Kidney (tissue), 14 donors: Measurements from ENCODE around the gene IQSEC2. TPM values are rescaled to one million over a fixed set of nuclear protein-coding genes. Genes with fewer than 3 reads are reported as not detected.

Experiments used
- DNase-seq, 5 donors: peaks; one replicate each; pipeline ENCODE4 v3.0.0-alpha.2; 2013 to 2020
- FAIRE-seq: peaks from 2 replicates; lab custom pipeline; 2012; peaks lifted over from hg19 to GRCh38; lab: Jason Lieb, UNC
- H3K27ac ChIP-seq, 2 donors: one replicate each; pipeline ENCODE4 v1.7.0; 2013; ENCODE audit warnings: low read depth in 2 of 2, low read length in 2 of 2, inconsistent platforms in 1 of 2
- H3K27me3 ChIP-seq: one replicate; pipeline ENCODE4 v1.7.1; 2013; ENCODE audit warnings: low read length, inconsistent platforms; ENCODE audit not compliant: control insufficient read depth, insufficient read depth
- H3K36me3 ChIP-seq, 3 donors: one replicate each; pipeline versions ENCODE4 v1.7.0 to v1.7.1; 2013; ENCODE audit warnings: low read length in 3 of 3, control low read depth in 1 of 3, inconsistent platforms in 1 of 3; ENCODE audit not compliant: insufficient read depth in 3 of 3, control insufficient read depth in 2 of 3
- H3K4me1 ChIP-seq, 3 donors: one replicate each; pipeline versions ENCODE4 v1.7.0 to v1.7.1; 2013; ENCODE audit warnings: low read length in 3 of 3, inconsistent platforms in 1 of 3, low read depth in 1 of 3; ENCODE audit not compliant: control insufficient read depth in 2 of 3, insufficient read depth in 2 of 3
- H3K4me3 ChIP-seq, 3 donors: one replicate each; pipeline versions ENCODE4 v1.7.0 to v1.8.1; 2013; ENCODE audit warnings: low read length in 3 of 3, control low read depth in 1 of 3, inconsistent platforms in 1 of 3
- H3K9ac ChIP-seq, 3 donors: one replicate each; pipeline versions ENCODE4 v1.7.0 to v1.7.1; 2013; ENCODE audit warnings: low read length in 3 of 3, control low read depth in 1 of 3, inconsistent platforms in 1 of 3
- H3K9me3 ChIP-seq, 3 donors: one replicate each; pipeline versions ENCODE4 v1.7.0 to v1.7.1; 2013; ENCODE audit warnings: low read length in 3 of 3, control low read depth in 1 of 3, inconsistent platforms in 1 of 3; ENCODE audit not compliant: control insufficient read depth in 2 of 3, insufficient read depth in 1 of 3
- CTCF ChIP-seq: IDR thresholded peaks from 3 replicates; pipeline ENCODE4 v1.5.1; 2012; ENCODE audit warnings: mild to moderate bottlenecking, moderate library complexity, borderline replicate concordance; ENCODE audit not compliant: insufficient read depth; ENCODE audit errors: extremely low read depth
- intact Hi-C: fragments of 100-400 bp; cut with DNase I; formaldehyde crosslinking; loops from one replicate; pipeline ENCODE4 v1.11.1; 2022
- polyA plus RNA-seq: library from polyadenylated mRNA; stranded (reverse); fragments of 350-450 nt; fragmentation: Illumina TruSeq; extraction: RNeasy Lipid Tissue Mini Kit (QIAGEN cat#74804); gene quantifications from one replicate; pipeline ENCODE4 v1.2.3, GENCODE V29; 2014; ENCODE audit warnings: low read depth, low replicate concordance; ENCODE audit not compliant: insufficient read depth
- total RNA-seq: library from RNA; stranded (reverse); fragmentation: NEBNext Ultra II Directional; extraction: Animal tissue kit (Norgen Biotek cat#: 25700); gene quantifications from one replicate; pipeline ENCODE4 v1.2.1, GENCODE V29; 2021
- donor health status: control.
- donor health status: control.
- donor health status: control.
- donor health status: control.
- donor health status: control.
- donor health status: DM: yes; HTN: yes; CAD: no.
- donor health status: Normal renal cell carcinoma (clear cell type).

The IQSEC2 gene
- total and polyA plus RNA-seq, 2 donors from 2014 or later = 20.9 to 56.2 TPM

GRCh38 chrX:53321230-53321942 lies 40.0 kb upstream of the IQSEC2 start:
- Histone ChIP-seq H3K27ac (no peak overlapping the region), H3K4me1 (peaks cover 0 to 8% (median 0%) of the 10 kb centered on the region in 3 donors), H3K4me3 (peak overlapping the region in 2 of 3 donors; percentile 42 to 66), H3K36me3 (no peaks in the 10 kb centered on the region), H3K27me3 (peaks cover 47% of the 10 kb centered on the region), H3K9me3 (peaks cover 0 to 2% (median 0%) of the 10 kb centered on the region in 3 donors), H3K9ac (no peak overlapping the region)
- intact Hi-C loops = loop anchor here (10.0 kb wide), 1 partner anchor 123 kb away; no protein-coding TSS in a partner anchor
- no peak for TF ChIP-seq CTCF
- DNase-seq (no peak), FAIRE-seq (no peak)

- Histone ChIP-seq H3K4me1 (peaks cover 0 to 8% (median 0%) of the 10 kb centered on the region in 3 donors), H3K9me3 (peaks cover 0 to 2% (median 0%) of the 10 kb centered on the region in 3 donors), H3K4me3 (peak overlapping the region; percentile 16 to 66 (median 42)), H3K36me3 (no peaks in the 10 kb centered on the region), H3K27me3 (peaks cover 43% of the 10 kb centered on the region), H3K9ac (peak overlapping the region in 1 of 3 donors; percentile 4), H3K27ac (no peak overlapping the region)
- FAIRE-seq = no peak
- intact Hi-C loops = loop anchor here (10.0 kb wide), 1 partner anchor 124 kb away; no protein-coding TSS in a partner anchor
- TF ChIP-seq CTCF = no peak
- peak in 3 of 5 donors; percentile 29 to 48 (median 33) for DNase-seq
These were observed 39.3 kb upstream of the IQSEC2 start for GRCh38 chrX:53320543-53321229.

- no peak overlapping the region for H3K27ac ChIP-seq
- H3K9ac ChIP-seq = no peak overlapping the region
- FAIRE-seq = no peak
- peaks cover 41% of the 10 kb centered on the region for H3K27me3 ChIP-seq
- TF ChIP-seq CTCF = no peak
- DNase-seq = peak in 3 of 5 donors; percentile 33 to 45 (median 36)
- intact Hi-C loops = loop anchor here (10.0 kb wide), 1 partner anchor 125 kb away; no protein-coding TSS in a partner anchor
- peaks cover 0 to 8% (median 0%) of the 10 kb centered on the region in 3 donors for H3K4me1 ChIP-seq
- H3K36me3 ChIP-seq = no peaks in the 10 kb centered on the region
- H3K4me3 ChIP-seq = peak overlapping the region in 2 of 3 donors; percentile 42 to 66
- H3K9me3 ChIP-seq = peaks cover 0 to 2% (median 0%) of the 10 kb centered on the region in 3 donors
These were observed 38.5 kb upstream of the IQSEC2 start for GRCh38 chrX:53319614-53320542.
